Stimulated activated CD4-positive, alpha-beta T cell treated with anti-CD3 and anti-CD28 coated beads, Interleukin-2, amount 100 ng/mL, for 48 hours (primary cell): ENCODE results near the gene VAV2.

ENCODE experiments used
- DNase-seq, 2 donors: peaks; one replicate each; pipeline ENCODE4 v3.0.0-alpha.2; 2020

The VAV2 gene

GRCh38 chr9:133810556-133811195, 181.4 kb downstream of the VAV2 start:
- DNase-seq: no peak

DNA sequence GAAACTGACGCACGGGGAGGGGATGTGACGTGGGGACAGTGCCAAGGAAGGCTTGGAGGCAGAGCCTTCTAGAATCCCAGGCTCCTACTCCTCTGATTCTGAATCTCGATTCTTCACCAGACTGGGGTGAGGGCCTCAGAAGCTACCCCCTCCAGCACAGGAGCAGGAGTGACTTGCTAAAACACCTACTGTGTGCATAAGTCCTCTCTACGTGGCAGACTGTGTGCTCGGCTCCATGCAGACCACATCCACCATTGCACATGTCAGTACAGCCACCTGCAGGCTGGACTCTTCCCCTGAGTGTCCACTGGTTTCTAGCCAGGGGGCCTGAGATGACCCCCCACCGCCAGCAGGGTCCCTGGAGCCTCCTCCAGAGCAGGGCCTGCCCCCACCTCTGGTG, 182.8 kb downstream of the VAV2 start:
- no peak for DNase-seq

GRCh38 chr9:133807818-133808217, 184.3 kb downstream of the VAV2 start:
- no peak for DNase-seq

DNA sequence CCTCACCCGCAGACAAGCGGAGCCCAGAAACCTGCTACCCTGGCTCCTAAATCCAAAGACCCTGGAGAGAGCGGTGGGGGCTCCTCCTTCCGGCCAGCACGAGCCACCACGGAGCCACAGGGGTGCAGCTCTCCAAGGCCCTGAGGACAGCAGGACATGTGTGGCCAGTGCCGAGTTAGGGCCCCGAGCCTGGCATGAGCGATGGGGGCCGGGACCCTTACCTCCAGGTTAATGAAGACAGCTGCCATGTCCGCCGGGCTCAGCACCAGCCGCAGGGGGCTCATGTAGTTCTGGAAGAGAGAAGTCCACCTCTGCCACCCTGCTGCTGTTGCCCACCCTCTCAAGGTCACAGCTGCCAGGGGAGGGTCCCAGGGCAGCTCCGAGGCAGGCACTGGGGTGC, 185.1 kb downstream of the VAV2 start:
- DNase-seq: no peak

- DNase-seq: no peak
Measured at GRCh38 chr9:133806623-133807010, 185.5 kb downstream of the VAV2 start.

DNA sequence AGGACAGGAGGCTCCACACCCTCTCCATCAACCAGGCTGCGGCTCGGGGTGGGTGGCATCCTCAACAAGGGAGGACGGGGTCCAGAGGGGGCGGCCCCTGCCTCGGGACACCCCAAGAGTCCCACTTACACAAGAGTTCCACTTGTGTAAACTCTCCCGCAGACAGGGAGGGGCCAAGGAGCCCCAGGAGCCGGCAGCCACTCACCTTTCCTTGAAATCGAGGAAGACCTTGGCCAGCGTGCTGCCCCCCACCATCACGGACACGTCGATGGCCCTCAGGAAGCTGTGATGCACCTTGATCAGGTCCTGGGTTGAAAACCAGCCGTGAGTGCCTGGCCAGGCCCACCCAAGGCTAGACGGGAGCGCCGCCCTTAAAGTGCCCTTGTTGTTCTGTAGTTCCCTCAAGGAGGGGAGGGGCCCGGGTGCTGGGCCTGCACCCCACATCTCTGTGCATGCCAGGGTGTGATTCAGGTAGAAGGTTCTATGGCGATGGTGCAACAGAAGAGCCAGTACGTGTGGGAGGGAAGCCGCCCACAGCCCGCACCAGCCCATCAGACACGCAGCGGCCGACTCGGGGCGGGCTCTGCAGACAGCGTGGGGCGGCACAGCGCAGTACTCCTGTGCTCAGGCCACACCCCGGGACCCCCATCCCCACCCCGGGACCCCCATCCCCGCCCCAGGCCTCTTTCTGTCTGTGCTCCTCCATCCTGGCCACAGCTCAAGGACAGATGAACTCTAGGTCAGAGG, 186.1 kb downstream of the VAV2 start:
- no peak for DNase-seq

- no peak for DNase-seq
Measured at GRCh38 chr9:133804199-133804598, 187.9 kb downstream of the VAV2 start.

- DNase-seq: no peak
Measured at GRCh38 chr9:133803745-133804144, 188.4 kb downstream of the VAV2 start.

DNA sequence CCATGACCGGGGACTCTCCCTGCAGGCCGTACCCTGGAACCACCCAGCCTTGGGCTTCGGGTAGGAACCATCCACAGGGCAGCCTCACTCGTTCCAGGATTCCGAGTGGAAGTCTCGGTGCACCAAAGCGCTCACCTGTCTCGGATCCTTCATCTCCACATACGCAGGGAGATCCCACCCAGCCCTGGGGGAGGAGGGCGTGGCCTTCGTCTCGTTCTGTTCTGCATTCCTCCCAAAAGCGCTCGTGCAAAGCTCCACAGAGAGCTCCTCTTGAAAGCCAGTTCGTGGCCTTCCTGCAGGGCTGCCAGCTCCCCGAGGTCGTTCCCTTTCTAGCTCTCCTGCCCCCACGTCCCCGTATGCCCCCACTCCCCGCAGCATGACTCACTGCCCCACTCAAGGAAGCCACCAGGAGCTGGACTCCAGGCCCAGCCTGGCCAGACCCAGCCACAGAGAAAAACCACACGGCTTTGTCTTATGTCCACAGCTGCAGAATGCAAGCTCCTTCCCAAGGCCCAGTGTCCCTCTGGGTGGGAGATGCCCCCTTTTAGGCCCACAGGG, 189.0 kb downstream of the VAV2 start:
- no peak for DNase-seq

- DNase-seq: no peak
Measured at GRCh38 chr9:133801739-133802138, 190.4 kb downstream of the VAV2 start.

GRCh38 chr9:133800266-133800665, 191.9 kb downstream of the VAV2 start:
- DNase-seq: no peak

DNA sequence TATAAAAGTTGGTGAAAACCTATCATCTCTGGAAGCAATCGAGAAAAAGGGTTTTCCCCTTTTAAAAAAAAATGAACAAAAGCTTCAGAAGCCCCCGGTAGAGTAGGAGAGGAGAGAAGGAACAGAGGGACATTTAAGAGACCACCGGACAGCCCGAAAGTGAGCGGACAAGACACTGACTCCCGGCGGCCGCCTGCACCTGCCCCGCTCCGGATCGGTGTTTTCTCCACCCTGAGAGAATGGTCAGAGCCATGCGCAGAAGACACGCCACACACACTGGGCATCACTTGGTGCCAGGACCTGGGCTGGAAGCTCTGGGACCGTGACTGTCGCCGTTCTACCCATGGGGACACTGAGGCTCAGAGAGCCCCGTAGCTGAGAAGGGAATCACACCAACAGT, 192.4 kb downstream of the VAV2 start:
- no peak for DNase-seq

DNA sequence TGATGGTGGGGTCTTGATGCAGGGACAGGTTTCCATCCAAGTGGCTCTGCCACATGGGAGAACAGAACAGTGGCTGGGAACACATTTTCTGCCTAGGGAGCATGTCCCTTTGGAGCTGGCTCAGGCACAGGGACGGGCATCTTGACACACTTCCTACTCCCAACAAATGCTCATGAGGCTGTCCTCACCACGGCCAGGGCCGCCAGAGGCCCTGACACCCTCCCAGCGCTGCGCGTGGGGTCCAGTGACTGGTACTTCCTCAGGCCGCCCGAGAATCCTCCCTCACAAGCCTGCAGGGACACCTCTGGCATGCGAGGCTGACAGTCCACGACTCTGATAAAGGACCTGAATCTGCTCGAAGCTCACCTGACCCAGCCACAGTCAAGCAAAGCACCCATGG, 193.0 kb downstream of the VAV2 start:
- DNase-seq: no peak

- no peak for DNase-seq
Measured at GRCh38 chr9:133798160-133798559, 194.0 kb downstream of the VAV2 start.

DNA sequence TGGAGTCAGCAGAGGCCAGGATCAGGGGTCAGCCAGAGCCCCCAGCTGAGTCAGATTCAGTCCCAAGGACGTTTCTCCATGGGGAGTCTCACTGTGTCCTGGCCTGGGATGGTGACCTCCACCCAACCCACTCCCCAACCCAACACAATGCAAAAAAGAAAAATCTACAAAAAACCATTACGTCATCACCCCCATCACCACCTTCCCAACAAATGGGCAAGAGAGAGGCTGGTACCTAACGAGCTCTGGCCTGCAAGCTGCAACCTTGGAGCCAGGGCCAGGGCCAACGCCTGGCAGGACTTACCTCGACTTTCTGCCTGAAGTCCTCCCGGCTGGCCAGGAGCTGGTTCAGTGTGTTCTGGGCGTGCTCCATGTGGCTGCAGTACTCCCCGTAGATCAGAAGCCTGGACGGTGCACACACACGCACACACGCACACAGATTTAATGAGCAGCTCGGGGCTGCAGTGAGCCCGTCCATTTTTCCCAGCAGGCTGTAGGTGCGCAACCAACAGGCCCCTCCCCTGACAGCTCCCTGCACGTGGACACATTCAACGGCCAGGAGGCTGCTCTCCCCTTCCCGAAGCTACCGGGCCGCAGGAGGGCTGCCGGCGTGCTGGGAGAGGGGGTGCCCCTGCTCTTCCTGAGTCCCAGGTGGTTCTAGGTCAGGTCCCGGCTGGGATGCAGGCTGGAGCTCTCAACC, 194.6 kb downstream of the VAV2 start:
- no peak for DNase-seq

- DNase-seq: no peak
Measured at GRCh38 chr9:133796562-133796961, 195.6 kb downstream of the VAV2 start.

DNA sequence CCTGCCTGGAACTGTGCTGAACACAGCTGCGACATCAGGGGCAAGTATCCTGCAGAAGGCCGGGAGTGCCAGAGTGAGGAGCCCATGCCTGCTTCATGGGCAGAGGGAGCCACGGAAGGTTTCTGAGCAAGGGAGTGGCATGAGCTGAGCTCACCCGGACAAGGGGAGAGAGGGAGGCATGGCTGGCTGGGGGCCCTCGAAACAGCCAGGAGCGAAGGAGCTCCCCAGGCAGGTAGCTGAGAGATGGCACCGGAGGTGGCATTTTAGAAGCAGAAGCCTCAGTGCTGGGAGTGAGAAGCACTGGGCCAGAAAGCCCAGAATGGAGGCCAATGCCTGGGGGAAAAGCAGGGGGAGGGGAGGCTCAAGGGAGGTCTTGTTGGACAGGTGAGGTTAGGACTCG, 197.1 kb downstream of the VAV2 start:
- no peak for DNase-seq

GRCh38 chr9:133794016-133794760, 197.9 kb downstream of the VAV2 start:
- no peak for DNase-seq

DNA sequence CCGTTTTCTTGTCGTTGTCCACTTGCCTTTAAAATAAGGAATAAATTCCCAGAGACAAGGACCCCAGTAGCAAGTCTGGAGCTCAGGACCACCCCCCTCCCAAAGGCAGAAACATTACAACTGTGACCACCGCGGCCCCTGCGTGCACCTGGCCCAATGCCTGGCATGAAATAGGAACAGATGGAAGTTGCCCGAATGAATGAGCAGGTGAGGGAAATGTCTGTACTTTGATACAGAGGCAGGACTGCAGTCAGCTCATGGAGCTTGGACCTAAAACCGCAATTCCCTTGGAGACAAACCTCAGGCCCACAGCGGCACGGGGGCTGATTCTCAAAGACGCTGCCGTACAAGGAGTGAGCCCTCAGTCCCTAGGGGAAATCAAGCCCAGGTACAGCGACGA, 198.7 kb downstream of the VAV2 start:
- no peak for DNase-seq

- peak; percentile 32 to 44 for DNase-seq
Measured at GRCh38 chr9:133792721-133793470, 199.2 kb downstream of the VAV2 start.

GRCh38 chr9:133791735-133792649, 200.1 kb downstream of the VAV2 start:
- DNase-seq: no peak
